IPS DF 4.7 (cell line): ENCODE data around the gene GBA3.

Experiments
- DNase-seq: peaks from one replicate; pipeline ENCODE4 v3.0.0-alpha.2; 2013; ENCODE audit warnings: low spot score; ENCODE audit errors: extremely low read depth

Gene GBA3

GRCh38 chr4:22692736-22693135 is at the start of gene GBA3:
GBA3 (plus strand) TSS chr4:22692937.
- DNase-seq: no peak

GRCh38 chr4:22643952-22644351 is 48.8 kb upstream of the GBA3 start:
- DNase-seq: no peak

GRCh38 chr4:22645481-22646182 is 47.1 kb upstream of the GBA3 start:
- DNase-seq: no peak

GRCh38 chr4:22648996-22649395 is 43.7 kb upstream of the GBA3 start:
- DNase-seq: no peak

GRCh38 chr4:22650771-22651170 is 42.0 kb upstream of the GBA3 start:
- no peak for DNase-seq

- DNase-seq: no peak
Measured at GRCh38 chr4:22653752-22654151, 39.0 kb upstream of the GBA3 start.

- DNase-seq: no peak
Measured at GRCh38 chr4:22661443-22661842, 31.3 kb upstream of the GBA3 start.

- DNase-seq: no peak
Measured at GRCh38 chr4:22667332-22667940, 25.3 kb upstream of the GBA3 start.

GRCh38 chr4:22668301-22668700 is 24.4 kb upstream of the GBA3 start:
- DNase-seq: no peak

GRCh38 chr4:22668702-22669101 is 24.0 kb upstream of the GBA3 start:
- DNase-seq: no peak

GRCh38 chr4:22670956-22671355 is 21.8 kb upstream of the GBA3 start:
- DNase-seq: no peak

- DNase-seq: no peak
Measured at GRCh38 chr4:22672519-22672918, 20.2 kb upstream of the GBA3 start.

- DNase-seq: no peak
Measured at GRCh38 chr4:22672944-22673343, 19.8 kb upstream of the GBA3 start.

- DNase-seq: no peak
Measured at GRCh38 chr4:22674700-22675099, 18.0 kb upstream of the GBA3 start.

- DNase-seq: no peak
Measured at GRCh38 chr4:22676063-22676462, 16.7 kb upstream of the GBA3 start.

- DNase-seq: no peak
Measured at GRCh38 chr4:22677780-22678179, 15.0 kb upstream of the GBA3 start.

- no peak for DNase-seq
Measured at GRCh38 chr4:22678940-22679854, 13.5 kb upstream of the GBA3 start.

GRCh38 chr4:22680065-22680642 is 12.6 kb upstream of the GBA3 start:
- no peak for DNase-seq

GRCh38 chr4:22683726-22684125 is 9.0 kb upstream of the GBA3 start:
- no peak for DNase-seq

- DNase-seq: no peak
Measured at GRCh38 chr4:22686141-22686540, 6.6 kb upstream of the GBA3 start.

GRCh38 chr4:22688236-22688635 is 4.5 kb upstream of the GBA3 start:
- DNase-seq: no peak

- DNase-seq: no peak
Measured at GRCh38 chr4:22689428-22689827, 3.3 kb upstream of the GBA3 start.
